GM21737 (cell line): ENCODE measurements around the gene PCCA.
"Not testable (repeated sequence)": the region's sequence is repeated elsewhere in the genome, so short reads cannot be mapped to it uniquely, and the experiment has no call there.

Source experiments
- ATAC-seq: cut with Tn5 transposase; IDR thresholded peaks from one replicate; pipeline ENCODE4 v1.9.1; 2021; ENCODE audit warnings: mild to moderate bottlenecking, moderate library complexity; ENCODE audit not compliant: unreplicated experiment

Gene PCCA

GRCh38 chr13:100234524-100235136 lies 145.7 kb downstream of the PCCA start:
- ATAC-seq: no peak

DNA sequence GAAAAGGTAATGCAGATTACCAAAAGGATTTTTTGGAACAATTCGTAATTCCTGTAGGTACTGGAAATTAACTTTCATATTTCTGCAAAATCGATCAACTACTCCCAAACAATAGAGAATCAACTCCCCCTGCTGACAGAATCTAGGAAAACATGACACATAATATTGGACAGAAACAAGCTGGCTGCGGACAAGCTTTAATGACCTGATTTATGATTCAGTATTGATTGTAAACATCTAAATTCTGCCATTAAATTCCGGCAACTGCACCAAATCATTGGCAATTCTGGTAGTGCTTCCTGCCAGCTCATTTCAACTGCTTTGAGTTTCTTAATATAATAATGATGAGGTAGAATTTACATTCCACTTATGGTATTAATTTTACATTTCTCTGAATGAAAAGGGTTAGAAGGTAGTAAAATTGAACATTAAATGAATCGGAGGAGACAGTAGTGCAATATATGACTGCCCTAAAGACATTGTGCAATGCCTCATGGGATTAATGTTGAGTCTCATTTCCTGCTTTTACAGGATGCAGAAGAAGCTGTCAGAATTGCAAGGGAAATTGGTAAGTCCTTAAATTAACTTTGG lies 146.5 kb downstream of the PCCA start:
- peak; percentile 58 for ATAC-seq

DNA sequence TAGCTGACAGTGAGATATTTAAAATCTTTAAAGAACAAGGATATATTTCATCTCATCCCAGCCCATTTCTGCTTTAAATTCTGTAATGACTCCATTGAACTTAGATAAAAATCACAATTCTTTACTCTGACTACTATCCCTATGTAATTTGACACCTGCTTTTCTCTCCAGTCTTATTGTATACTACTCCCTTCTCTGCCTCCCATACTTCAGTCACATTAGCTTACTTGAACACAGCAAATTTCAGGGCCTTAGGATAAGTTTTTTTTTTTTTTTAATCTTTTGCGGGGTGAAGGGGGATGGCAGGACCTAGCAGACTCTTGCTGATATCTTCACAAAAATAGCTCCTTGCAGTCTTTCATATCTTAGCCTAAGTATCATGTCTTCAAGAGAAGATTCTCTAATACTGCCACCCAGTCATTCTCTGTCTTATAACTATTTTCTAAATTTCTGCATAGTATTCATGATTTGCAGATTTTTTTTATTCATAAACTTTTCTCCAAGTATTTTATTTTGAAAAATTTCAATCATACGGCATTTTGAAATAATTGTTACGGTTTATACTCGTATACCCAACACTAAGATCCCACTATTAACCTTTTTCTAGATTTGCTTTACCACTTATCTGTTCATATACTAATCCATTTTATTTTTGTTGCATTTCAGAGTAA lies 151.4 kb downstream of the PCCA start:
- no peak for ATAC-seq

DNA sequence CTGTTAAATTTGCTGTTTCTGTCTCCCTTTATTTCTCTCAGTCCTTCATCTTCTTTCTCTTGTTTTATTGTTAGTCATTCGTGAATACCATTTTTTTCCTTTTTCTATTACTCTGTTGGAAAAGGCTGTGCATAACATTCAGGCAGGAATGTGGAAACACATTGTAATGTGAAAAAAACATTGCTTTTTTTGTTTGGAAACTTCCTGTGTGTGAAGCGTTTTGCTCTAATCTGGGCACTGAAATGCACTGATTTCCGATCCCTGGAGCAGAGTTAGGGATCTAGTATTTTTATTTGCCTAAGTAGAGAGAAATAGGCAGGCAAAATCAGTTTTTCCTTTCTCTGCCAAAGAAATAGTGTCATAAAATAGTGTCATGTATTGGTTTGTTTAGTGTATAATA lies 155.5 kb downstream of the PCCA start:
- ATAC-seq: no peak

GRCh38 chr13:100245104-100245503 lies 156.2 kb downstream of the PCCA start:
- ATAC-seq: no peak

- ATAC-seq: no peak
Measured at GRCh38 chr13:100247937-100248336, 159.0 kb downstream of the PCCA start.

DNA sequence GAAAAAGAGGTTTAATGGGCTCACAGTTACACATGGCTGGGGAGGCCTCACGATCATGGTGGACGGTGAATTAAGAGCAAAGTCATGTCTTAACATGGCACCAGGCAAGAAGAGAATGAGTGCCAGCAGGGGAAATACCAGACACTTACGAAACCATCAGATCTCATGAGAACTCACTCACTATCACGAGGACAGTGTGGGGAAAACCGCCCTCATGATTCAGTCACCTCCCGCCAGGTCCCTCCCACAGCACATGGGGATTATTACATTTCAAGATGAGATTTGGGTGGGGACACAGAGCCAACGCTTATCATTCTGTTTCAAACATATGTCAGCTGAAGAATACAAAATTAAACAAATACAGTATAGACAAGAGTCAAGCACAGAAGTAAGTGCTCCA lies 165.1 kb downstream of the PCCA start:
- ATAC-seq: no peak

GRCh38 chr13:100262404-100262803 lies 173.5 kb downstream of the PCCA start:
- ATAC-seq: no peak

DNA sequence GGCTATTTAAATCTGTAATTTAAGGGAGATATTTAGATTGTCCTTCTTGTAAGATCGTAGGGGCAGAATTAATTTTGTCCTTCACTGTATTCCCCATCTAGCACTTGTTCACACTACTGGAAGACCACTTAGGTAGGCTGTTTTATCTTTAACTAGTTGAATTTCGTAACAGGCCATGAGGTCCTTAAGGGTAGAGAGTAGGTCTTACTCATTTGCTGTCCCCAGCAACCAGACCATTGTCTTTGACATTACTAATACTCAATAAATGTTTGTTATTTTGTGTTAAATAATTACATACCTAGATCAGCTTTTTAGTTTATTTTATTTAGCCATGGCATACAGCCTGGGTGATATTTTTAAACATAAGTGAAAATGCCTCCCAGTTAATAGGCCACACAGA lies 177.1 kb downstream of the PCCA start:
- ATAC-seq: no peak

GRCh38 chr13:100269837-100270236 lies 180.9 kb downstream of the PCCA start:
- ATAC-seq: no peak

DNA sequence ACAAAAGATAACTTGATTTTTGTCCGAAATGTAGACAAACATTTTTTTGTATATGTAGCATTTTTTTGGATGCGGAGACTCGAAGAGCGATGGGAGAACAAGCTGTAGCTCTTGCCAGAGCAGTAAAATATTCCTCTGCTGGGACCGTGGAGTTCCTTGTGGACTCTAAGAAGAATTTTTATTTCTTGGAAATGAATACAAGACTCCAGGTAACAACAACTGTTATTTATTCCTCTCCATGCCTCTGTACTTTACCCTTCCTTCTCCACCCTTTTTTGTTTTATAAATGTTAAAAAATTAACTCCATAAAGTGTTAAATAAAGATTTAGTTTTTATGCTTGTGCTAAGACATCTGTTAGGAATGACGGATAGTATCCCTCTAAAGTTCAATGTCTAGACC lies 184.2 kb downstream of the PCCA start:
- ATAC-seq: no peak

DNA sequence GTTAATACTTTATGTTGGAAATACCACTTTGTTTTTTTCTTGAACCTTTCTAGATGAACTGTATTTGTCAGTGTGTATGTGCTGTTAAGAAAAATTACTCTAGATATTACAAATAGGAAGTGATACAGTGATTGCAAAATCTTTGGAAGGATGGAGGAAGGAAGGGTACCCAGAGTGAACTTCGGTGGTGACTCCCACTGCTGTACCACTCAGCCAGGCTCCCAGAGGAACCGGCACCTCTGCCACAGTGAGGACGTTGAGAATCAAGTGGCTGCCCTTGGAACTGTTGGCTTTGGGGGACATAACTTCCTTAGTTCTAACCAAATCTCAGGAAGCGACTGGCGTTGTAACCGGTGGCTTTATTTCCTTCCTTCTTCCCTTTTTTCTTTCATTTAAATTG lies 184.7 kb downstream of the PCCA start:
- no peak for ATAC-seq

DNA sequence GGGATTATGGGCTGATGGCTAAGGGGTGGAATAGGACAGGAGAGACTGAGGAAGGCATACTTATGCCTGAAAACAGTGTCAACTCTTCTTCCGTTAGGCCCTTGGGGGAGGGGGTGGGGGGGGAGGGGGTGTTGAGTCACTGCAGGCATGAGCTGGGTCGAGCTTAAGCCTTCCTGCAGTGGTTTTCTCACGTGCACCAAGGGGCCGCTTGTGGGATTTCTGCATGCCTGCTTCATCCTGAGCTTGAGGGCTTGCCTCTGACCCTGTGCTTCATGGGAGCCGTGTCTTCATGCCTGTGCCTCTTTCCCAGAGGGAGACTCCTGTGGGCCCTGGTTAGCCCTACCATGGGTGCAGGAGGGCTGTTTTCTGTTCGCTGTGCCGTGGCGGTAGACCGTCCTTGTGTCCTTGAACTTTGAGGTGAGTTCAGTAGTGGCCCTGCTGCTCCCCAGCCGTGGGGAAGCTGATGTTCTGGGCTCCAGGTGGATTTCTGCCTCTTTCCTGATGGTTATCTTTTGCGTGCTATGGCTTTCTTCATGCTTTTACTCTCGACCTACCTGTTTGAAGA lies 186.1 kb downstream of the PCCA start:
- no peak for ATAC-seq

- no peak for ATAC-seq
Measured at GRCh38 chr13:100275746-100276145, 186.9 kb downstream of the PCCA start.

DNA sequence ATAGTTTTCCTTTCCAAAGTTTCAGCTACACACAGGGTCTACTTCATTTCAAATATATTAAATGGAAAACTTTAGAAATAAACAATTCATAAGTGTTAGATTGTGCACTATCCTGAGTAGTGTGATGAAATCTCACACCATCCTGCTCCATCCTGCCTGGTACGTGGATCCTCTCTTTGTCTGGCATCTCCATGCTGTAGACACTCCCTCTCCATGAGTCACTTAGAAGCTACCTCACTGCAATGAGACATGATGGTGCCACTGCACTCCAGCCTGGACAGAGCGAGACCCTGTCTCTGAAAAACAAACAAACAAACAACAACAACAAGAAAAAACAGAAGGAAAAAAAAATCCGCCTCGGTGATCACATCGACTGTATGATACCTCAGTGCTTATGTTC lies 191.8 kb downstream of the PCCA start:
- ATAC-seq: no peak

GRCh38 chr13:100282306-100282705 lies 193.4 kb downstream of the PCCA start:
- not testable (repeated sequence) for ATAC-seq

GRCh38 chr13:100290165-100290801 lies 201.4 kb downstream of the PCCA start:
- no peak for ATAC-seq

- ATAC-seq: no peak
Measured at GRCh38 chr13:100291624-100292023, 202.7 kb downstream of the PCCA start.

- no peak for ATAC-seq
Measured at GRCh38 chr13:100297413-100297812, 208.5 kb downstream of the PCCA start.

- no peak for ATAC-seq
Measured at GRCh38 chr13:100298116-100298681, 209.3 kb downstream of the PCCA start.

GRCh38 chr13:100298691-100299090 lies 209.8 kb downstream of the PCCA start:
- no peak for ATAC-seq
